NCI-H146 (cell line): Measurements from ENCODE around the gene IRX6.

Experiments
- DNase-seq: peaks from one replicate; lab custom pipeline; 2025; lab: John Stamatoyannopoulos, UW

The IRX6 gene

GRCh38 chr16:55367866-55368603, 44.0 kb downstream of the IRX6 start:
- DNase-seq, result no peak

GRCh38 chr16:55369151-55369550, 45.1 kb downstream of the IRX6 start:
- DNase-seq, result no peak

- peak; percentile 15 for DNase-seq
These were observed 46.9 kb downstream of the IRX6 start for GRCh38 chr16:55370762-55371482.

- DNase-seq, result no peak
These were observed 48.9 kb downstream of the IRX6 start for GRCh38 chr16:55372792-55373488.

- DNase-seq, result no peak
These were observed 49.5 kb downstream of the IRX6 start for GRCh38 chr16:55373489-55373832.

GRCh38 chr16:55376045-55376444, 52.0 kb downstream of the IRX6 start:
- no peak for DNase-seq

GRCh38 chr16:55376567-55377167, 52.7 kb downstream of the IRX6 start:
- no peak for DNase-seq

GRCh38 chr16:55377840-55378239, 53.8 kb downstream of the IRX6 start:
- no peak for DNase-seq

GRCh38 chr16:55378616-55379015, 54.6 kb downstream of the IRX6 start:
- no peak for DNase-seq

- DNase-seq, result no peak
These were observed 55.4 kb downstream of the IRX6 start for GRCh38 chr16:55379371-55379770.

- no peak for DNase-seq
These were observed 55.9 kb downstream of the IRX6 start for GRCh38 chr16:55379876-55380390.
